Esophagus squamous epithelium (tissue), 5 donors: ENCODE data around the gene PLEKHN1. TPM values are rescaled to one million over a fixed set of nuclear protein-coding genes. Genes with fewer than 3 reads are reported as not detected.

Source experiments
- DNase-seq: peaks from one replicate; lab custom pipeline; 2025; lab: John Stamatoyannopoulos, UW
- H3K27ac ChIP-seq, 4 donors: fragments of 200-600 bp; sonication (generic); one replicate each; pipeline ENCODE4 v1.5.1; 2016 to 2019; ENCODE audit warnings: mild to moderate bottlenecking in 1 of 4
- H3K27me3 ChIP-seq, 4 donors: fragments of 200-600 bp; sonication (generic); 1 replicate in 3 of 4; 2 replicates in 1 of 4; pipeline versions ENCODE4 v1.5.1 to v1.6.0; 2017 to 2021; ENCODE audit warnings: antibody characterized with exemption in 1 of 4
- H3K36me3 ChIP-seq, 3 donors: fragments of 200-600 bp; sonication (generic); one replicate each; pipeline ENCODE4 v1.5.1; 2016 to 2019
- H3K4me1 ChIP-seq, 3 donors: fragments of 200-600 bp; sonication (generic); one replicate each; pipeline ENCODE4 v1.5.1; 2017 to 2019
- H3K4me3 ChIP-seq, 4 donors: fragments of 200-600 bp; sonication (generic); 1 replicate in 3 of 4; 2 replicates in 1 of 4; pipeline ENCODE4 v1.5.1; 2016 to 2019; ENCODE audit warnings: mild to moderate bottlenecking in 2 of 4, moderate library complexity in 1 of 4
- H3K9me3 ChIP-seq, 3 donors: fragments of 200-600 bp; sonication (generic); one replicate each; pipeline ENCODE4 v1.5.1; 2016 to 2019
- POLR2A ChIP-seq, 4 donors: fragments of 450-650 bp; IDR thresholded peaks; one replicate each; pipeline ENCODE4 v1.6.1; 2017; ENCODE audit warnings: antibody characterized with exemption in 4 of 4, mild to moderate bottlenecking in 4 of 4, moderate library complexity in 3 of 4
- WGBS, 2 donors: methylation state at CpG; one replicate each; pipeline ENCODE4 v1.1.5; 2018; 5-methylcytosine and 5-hydroxymethylcytosine counted together
- intact Hi-C: fragments of 100-400 bp; cut with DNase I; formaldehyde crosslinking; loops from one replicate; pipeline ENCODE4 v1.15.0; 2022
- total RNA-seq, 4 donors: library from RNA; depleted of rRNA; stranded (reverse); fragments of >200 nt; gene quantifications; one replicate each; pipeline ENCODE4 v1.1.0, GENCODE V29; 2016
- TF ChIP-seq, protein P1 (sequence below), 6 experiments: fragments of 450-650 bp in 4 of 6; fragments of 200-600 bp in 2 of 6; sonication (generic) in 2 of 6; IDR thresholded peaks; one replicate each; pipeline ENCODE4 v1.5.1; 2016 to 2019; ENCODE audit warnings: antibody characterized with exemption in 6 of 6, mild to moderate bottlenecking in 4 of 6, moderate library complexity in 4 of 6
- donor health status: DM: yes; HTN: yes; CAD: no.

Gene PLEKHN1
- total RNA-seq, 4 donors from 2014 or later, result 16.8 to 39.6 (median 23.4) TPM

DNA sequence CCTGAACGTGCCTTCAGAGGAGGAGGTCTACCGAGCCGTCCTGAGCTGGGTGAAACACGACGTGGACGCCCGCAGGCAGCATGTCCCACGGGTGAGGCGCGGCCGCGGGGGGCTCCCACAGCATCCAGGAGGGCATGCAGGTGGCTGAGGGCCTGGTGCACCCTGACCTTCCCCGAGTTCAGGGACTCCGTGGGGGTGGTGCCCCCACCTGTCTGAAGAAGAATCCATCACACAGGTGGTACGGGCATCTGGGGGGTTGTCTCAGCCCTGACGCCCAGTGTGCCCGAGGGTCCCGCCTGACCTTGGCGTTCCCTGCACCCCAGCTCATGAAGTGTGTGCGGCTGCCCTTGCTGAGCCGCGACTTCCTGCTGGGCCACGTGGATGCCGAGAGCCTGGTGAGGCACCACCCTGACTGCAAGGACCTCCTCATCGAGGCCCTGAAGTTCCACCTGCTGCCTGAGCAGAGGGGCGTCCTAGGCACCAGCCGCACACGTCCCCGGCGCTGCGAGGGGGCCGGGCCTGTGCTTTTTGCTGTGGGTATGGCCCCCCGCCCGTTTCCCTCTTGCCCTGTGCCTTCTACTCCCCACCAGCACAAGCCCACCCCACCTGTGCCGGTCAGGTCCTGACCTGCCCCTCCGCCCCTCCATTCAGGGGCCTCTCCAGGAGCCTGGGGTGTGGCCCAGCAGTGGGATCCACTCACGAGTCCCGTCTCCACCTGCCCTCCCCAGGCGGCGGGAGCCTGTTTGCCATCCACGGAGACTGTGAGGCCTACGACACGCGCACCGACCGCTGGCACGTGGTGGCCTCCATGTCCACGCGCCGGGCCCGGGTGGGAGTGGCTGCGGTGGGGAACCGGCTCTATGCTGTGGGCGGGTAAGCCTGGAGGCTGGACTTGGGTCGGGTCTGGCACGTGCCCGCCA lies 3.6 kb upstream of the PLEKHN1 start:
- no peak for DNase-seq
- intact Hi-C loops, result no loop called here

DNA sequence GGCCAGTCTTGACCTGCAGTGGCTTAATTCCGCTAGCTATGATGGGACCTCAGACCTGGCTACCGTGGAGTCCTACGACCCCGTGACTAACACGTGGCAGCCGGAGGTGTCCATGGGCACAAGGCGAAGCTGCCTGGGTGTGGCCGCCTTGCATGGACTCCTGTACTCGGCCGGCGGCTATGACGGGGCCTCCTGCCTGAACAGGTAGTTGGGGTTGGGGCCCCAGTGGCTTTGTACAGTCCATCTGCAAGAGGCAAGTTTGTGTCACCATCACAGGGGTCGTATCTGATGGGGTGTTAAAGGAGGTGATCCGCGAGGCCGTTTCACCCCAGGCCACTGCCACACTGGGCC lies 3.0 kb upstream of the PLEKHN1 start:
- intact Hi-C loops, result no loop called here
- no peak overlapping the region for H3K4me3 ChIP-seq
- H3K9me3 ChIP-seq, result no peaks in the 10 kb centered on the region
- H3K36me3 ChIP-seq, result peaks cover 0 to 34% (median 10%) of the 10 kb centered on the region in 3 donors
- H3K4me1 ChIP-seq, result peaks cover 35 to 73% (median 40%) of the 10 kb centered on the region in 3 donors
- DNase-seq, result no peak
- TF ChIP-seq POLR2A (IDR thresholded peaks at IDR 0.05), result no peak
- TF ChIP-seq, protein P1, sequence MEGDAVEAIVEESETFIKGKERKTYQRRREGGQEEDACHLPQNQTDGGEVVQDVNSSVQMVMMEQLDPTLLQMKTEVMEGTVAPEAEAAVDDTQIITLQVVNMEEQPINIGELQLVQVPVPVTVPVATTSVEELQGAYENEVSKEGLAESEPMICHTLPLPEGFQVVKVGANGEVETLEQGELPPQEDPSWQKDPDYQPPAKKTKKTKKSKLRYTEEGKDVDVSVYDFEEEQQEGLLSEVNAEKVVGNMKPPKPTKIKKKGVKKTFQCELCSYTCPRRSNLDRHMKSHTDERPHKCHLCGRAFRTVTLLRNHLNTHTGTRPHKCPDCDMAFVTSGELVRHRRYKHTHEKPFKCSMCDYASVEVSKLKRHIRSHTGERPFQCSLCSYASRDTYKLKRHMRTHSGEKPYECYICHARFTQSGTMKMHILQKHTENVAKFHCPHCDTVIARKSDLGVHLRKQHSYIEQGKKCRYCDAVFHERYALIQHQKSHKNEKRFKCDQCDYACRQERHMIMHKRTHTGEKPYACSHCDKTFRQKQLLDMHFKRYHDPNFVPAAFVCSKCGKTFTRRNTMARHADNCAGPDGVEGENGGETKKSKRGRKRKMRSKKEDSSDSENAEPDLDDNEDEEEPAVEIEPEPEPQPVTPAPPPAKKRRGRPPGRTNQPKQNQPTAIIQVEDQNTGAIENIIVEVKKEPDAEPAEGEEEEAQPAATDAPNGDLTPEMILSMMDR (IDR thresholded peaks at IDR 0.05), result no peak
- H3K27me3 ChIP-seq, result peaks cover 0 to 19% (median 0%) of the 10 kb centered on the region in 4 donors
- WGBS, 2 donors, result no CpG with 5 or more reads among the region's 16 CpGs
- H3K27ac ChIP-seq, result no peak overlapping the region

More for the DNA sequence above, 3.6 kb upstream of the PLEKHN1 start:
- no peaks in the 10 kb centered on the region for H3K9me3 ChIP-seq
- TF ChIP-seq, protein P1 (IDR thresholded peaks at IDR 0.05), result no peak
- TF ChIP-seq POLR2A (IDR thresholded peaks at IDR 0.05), result no peak
- peaks cover 37 to 73% (median 42%) of the 10 kb centered on the region in 3 donors for H3K4me1 ChIP-seq
- peaks cover 0 to 34% (median 10%) of the 10 kb centered on the region in 3 donors for H3K36me3 ChIP-seq
- WGBS, 2 donors, result 88 to 98% methylated on average over 14 to 16 of the region's 57 CpGs
- peaks cover 0 to 12% (median 0%) of the 10 kb centered on the region in 4 donors for H3K27me3 ChIP-seq
- no peak overlapping the region for H3K4me3 ChIP-seq
- no peak overlapping the region for H3K27ac ChIP-seq

DNA sequence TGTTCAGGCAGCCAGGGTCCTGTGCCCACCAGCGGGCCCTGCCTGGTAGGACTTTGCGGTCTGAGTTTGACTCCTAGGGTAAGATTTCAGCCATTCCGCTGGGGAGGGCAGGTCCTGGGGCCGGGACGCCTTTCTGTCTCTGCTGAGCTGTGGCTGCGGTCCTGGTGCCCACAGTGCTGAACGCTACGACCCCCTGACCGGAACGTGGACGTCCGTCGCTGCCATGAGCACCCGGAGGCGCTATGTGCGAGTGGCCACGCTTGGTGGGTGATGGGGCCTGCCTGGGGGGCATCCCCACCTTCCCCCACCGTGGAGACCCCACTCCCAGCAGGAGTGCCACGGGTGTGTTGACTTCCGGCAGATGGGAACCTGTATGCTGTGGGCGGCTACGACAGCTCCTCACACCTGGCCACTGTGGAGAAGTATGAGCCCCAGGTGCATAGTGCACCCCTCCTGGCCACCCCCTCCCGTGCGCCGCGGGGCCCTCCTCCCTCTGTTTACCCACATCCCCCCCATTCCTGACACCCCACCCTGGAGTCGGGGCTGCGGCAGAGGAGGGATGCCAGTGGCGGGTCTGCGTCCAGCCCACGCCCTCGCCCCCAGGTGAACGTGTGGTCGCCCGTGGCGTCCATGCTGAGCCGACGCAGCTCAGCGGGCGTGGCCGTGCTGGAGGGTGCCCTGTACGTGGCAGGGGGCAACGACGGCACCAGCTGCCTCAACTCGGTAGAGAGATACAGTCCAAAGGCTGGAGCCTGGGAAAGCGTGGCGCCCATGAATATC lies 2.3 kb upstream of the PLEKHN1 start:
- Histone ChIP-seq H3K27ac (no peak overlapping the region), H3K9me3 (no peaks in the 10 kb centered on the region), H3K27me3 (peaks cover 0 to 25% (median 0%) of the 10 kb centered on the region in 4 donors), H3K36me3 (peaks cover 0 to 34% (median 10%) of the 10 kb centered on the region in 3 donors), H3K4me3 (no peak overlapping the region), H3K4me1 (peaks cover 32 to 75% (median 40%) of the 10 kb centered on the region in 3 donors)
- intact Hi-C loops, result no loop called here
- 86 to 90% methylated on average over 9 of the region's 47 CpGs for WGBS, 2 donors
- DNase-seq, result no peak
- TF ChIP-seq, protein P1 (IDR thresholded peaks at IDR 0.05), result no peak
- TF ChIP-seq POLR2A (IDR thresholded peaks at IDR 0.05), result no peak

DNA sequence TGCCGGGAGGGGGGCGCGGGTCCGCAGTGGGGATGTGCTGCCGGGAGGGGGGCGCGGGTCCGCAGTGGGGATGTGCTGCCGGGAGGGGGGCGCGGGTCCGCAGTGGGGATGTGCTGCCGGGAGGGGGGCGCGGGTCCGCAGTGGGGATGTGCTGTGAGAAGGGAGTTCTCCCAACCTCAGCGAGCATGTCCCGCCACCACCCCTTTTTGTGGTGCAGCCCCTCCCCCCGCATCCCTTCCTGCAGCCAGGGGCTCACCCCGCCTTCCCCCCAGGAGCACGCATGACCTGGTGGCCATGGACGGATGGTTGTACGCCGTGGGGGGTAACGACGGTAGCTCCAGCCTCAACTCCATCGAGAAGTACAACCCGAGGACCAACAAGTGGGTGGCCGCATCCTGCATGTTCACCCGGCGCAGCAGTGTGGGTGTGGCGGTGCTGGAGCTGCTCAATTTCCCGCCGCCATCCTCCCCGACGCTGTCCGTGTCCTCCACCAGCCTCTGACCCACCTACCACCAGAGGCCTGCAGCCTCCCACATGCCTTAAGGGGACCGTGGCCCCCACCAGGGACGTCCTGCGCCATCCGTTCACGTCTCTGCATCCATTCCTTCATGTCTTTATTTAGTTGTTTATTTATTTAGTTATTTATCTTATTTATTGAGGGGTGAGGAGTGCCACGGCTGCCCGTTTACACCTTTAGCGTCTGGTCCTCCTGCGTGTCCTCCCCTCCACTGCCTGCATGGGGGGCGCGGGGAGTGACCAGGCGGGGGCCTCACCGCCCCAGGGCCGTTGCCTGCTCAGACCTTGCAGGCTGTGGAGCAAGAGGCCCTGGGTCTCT lies 1.4 kb upstream of the PLEKHN1 start:
- Histone ChIP-seq H3K27me3 (peaks cover 0 to 19% (median 0%) of the 10 kb centered on the region in 4 donors), H3K4me3 (no peak overlapping the region), H3K4me1 (peaks cover 27 to 78% (median 33%) of the 10 kb centered on the region in 3 donors), H3K36me3 (peaks cover 0 to 34% (median 10%) of the 10 kb centered on the region in 3 donors), H3K9me3 (no peaks in the 10 kb centered on the region), H3K27ac (peak overlapping the region in 2 of 4 donors; percentile 98)
- intact Hi-C loops, result no loop called here
- DNase-seq, result no peak
- TF ChIP-seq POLR2A (IDR thresholded peaks at IDR 0.05), result no peak
- WGBS, 2 donors, result 87 to 90% methylated on average over 17 of the region's 51 CpGs
